WTC11 (cell line): ENCODE data around the gene FMNL2. TPM values are rescaled to one million over a fixed set of nuclear protein-coding genes. Genes with fewer than 3 reads are reported as not detected.

Experiments used
- ATAC-seq: fragments of 200-7000 bp; cut with Tn5 transposase; 2 replicates; pipeline ENCODE4 v1.10.0; 2021; ENCODE audit warnings: mild to moderate bottlenecking, moderate library complexity
- CTCF ChIA-PET: fragments of 300-600 bp; sonication (Branson Sonifier 250); formaldehyde crosslinking; loops from one replicate; lab custom pipeline; 2021; ENCODE audit warnings: antibody characterized with exemption; lab: Charles Lee
- POLR2A ChIA-PET: fragments of 350-600 bp; sonication (Branson Sonifier 250); formaldehyde crosslinking; loops from one replicate; lab custom pipeline; 2021; ENCODE audit warnings: antibody characterized with exemption; lab: Charles Lee
- DNase-seq: peaks from one replicate; pipeline ENCODE4 v3.0.0; 2021; ENCODE audit warnings: low spot score
- H3K27ac Mint-ChIP-seq: 2 replicates; pipeline ENCODE4 v1.8.0; 2021; ENCODE audit warnings: mixed read lengths
- H3K27me3 Mint-ChIP-seq: 2 replicates; pipeline ENCODE4 v1.8.0; 2021; ENCODE audit warnings: low read depth, mild to moderate bottlenecking, moderate library complexity, mixed read lengths
- H3K36me3 Mint-ChIP-seq: 2 replicates; pipeline ENCODE4 v1.8.0; 2021; ENCODE audit warnings: mixed read lengths
- H3K4me1 Mint-ChIP-seq: 2 replicates; pipeline ENCODE4 v1.8.0; 2022; ENCODE audit warnings: mixed read lengths
- H3K4me3 Mint-ChIP-seq: 2 replicates; pipeline ENCODE4 v1.8.0; 2021; ENCODE audit warnings: mild to moderate bottlenecking, moderate library complexity, mixed read lengths
- H3K9me3 Mint-ChIP-seq: 2 replicates; pipeline ENCODE4 v1.8.0; 2021; ENCODE audit warnings: mixed read lengths
- AFF4 ChIP-seq: sonication (generic); formaldehyde crosslinking; IDR thresholded peaks from 2 replicates; pipeline ENCODE4 v1.8.1; 2023; ENCODE audit warnings: mild to moderate bottlenecking, missing genetic modification reagents, borderline replicate concordance
- ATF1 ChIP-seq: sonication (generic); formaldehyde crosslinking; IDR thresholded peaks from 2 replicates; pipeline ENCODE4 v1.8.1; 2023; ENCODE audit warnings: mild to moderate bottlenecking, moderate library complexity, missing genetic modification reagents
- ATF2 ChIP-seq: sonication (generic); formaldehyde crosslinking; IDR thresholded peaks from 2 replicates; pipeline ENCODE4 v1.8.1; 2022; ENCODE audit warnings: low read depth, missing genetic modification reagents, borderline replicate concordance
- ATF6 ChIP-seq: sonication (generic); formaldehyde crosslinking; IDR thresholded peaks from 2 replicates; pipeline ENCODE4 v1.8.1; 2023; ENCODE audit warnings: mild to moderate bottlenecking, missing genetic modification reagents
- CDX4 ChIP-seq: fragments of 250-450 bp; sonication (Bioruptor Pico); IDR thresholded peaks from 2 replicates; pipeline ENCODE4 v1.9.0; 2021; ENCODE audit warnings: moderate library complexity, mild to moderate bottlenecking, inconsistent platforms, borderline replicate concordance
- CTCF ChIP-seq: fragments of 200-600 bp; IDR thresholded peaks from 2 replicates; pipeline ENCODE4 v1.8.0; 2022; ENCODE audit warnings: antibody characterized with exemption
- E2F4 ChIP-seq: sonication (generic); formaldehyde crosslinking; IDR thresholded peaks from 2 replicates; pipeline ENCODE4 v1.8.1; 2022; ENCODE audit warnings: low read depth, mild to moderate bottlenecking, moderate library complexity, missing genetic modification reagents, borderline replicate concordance
- HMGA2 ChIP-seq: fragments of 250-450 bp; sonication (Bioruptor Pico); IDR thresholded peaks from 2 replicates; pipeline ENCODE4 v1.4.0; 2021; ENCODE audit warnings: mild to moderate bottlenecking, moderate library complexity
- IRF1 ChIP-seq: sonication (generic); formaldehyde crosslinking; IDR thresholded peaks from 2 replicates; pipeline ENCODE4 v1.8.0; 2023; ENCODE audit warnings: missing genetic modification reagents
- MXD4 ChIP-seq: fragments of 250-450 bp; sonication (Bioruptor Pico); IDR thresholded peaks from 2 replicates; pipeline ENCODE4 v1.8.0; 2021; ENCODE audit warnings: mild to moderate bottlenecking, moderate library complexity, borderline replicate concordance
- NR3C1 ChIP-seq: sonication (generic); formaldehyde crosslinking; conservative IDR thresholded peaks from 2 replicates; pipeline ENCODE4 v1.8.1; 2023; ENCODE audit warnings: low read depth, mild to moderate bottlenecking, missing genetic modification reagents
- OVOL2 ChIP-seq: fragments of 250-450 bp; sonication (Bioruptor Pico); IDR thresholded peaks from 2 replicates; pipeline ENCODE4 v1.9.0; 2021; ENCODE audit warnings: mild to moderate bottlenecking, borderline replicate concordance
- PRRX2 ChIP-seq: fragments of 250-450 bp; sonication (Bioruptor Pico); IDR thresholded peaks from 2 replicates; pipeline ENCODE4 v1.8.0; 2021; ENCODE audit warnings: mild to moderate bottlenecking
- RORB ChIP-seq: fragments of 250-450 bp; sonication (Bioruptor Pico); IDR thresholded peaks from 2 replicates; pipeline ENCODE4 v1.9.0; 2021; ENCODE audit warnings: mild to moderate bottlenecking
- TCF7 ChIP-seq: sonication (generic); formaldehyde crosslinking; IDR thresholded peaks from 2 replicates; pipeline ENCODE4 v1.8.0; 2022; ENCODE audit warnings: mild to moderate bottlenecking, low read depth, missing genetic modification reagents, moderate library complexity
- ZBTB43 ChIP-seq: sonication (generic); formaldehyde crosslinking; IDR thresholded peaks from 2 replicates; pipeline ENCODE4 v1.8.1; 2023; ENCODE audit warnings: mild to moderate bottlenecking, missing genetic modification reagents
- ZNF232 ChIP-seq: sonication (generic); formaldehyde crosslinking; IDR thresholded peaks from 2 replicates; pipeline ENCODE4 v1.8.0; 2022; ENCODE audit warnings: mild to moderate bottlenecking, missing genetic modification reagents
- ZNF396 ChIP-seq: fragments of 250-450 bp; sonication (Bioruptor Pico); IDR thresholded peaks from 2 replicates; pipeline ENCODE4 v1.8.0; 2021; ENCODE audit warnings: mild to moderate bottlenecking, moderate library complexity, borderline replicate concordance
- ZNF423 ChIP-seq: fragments of 250-450 bp; sonication (Bioruptor Pico); IDR thresholded peaks from 2 replicates; pipeline ENCODE4 v2.1.2; 2022; ENCODE audit warnings: mild to moderate bottlenecking, moderate library complexity
- ZNF512 ChIP-seq: sonication (generic); formaldehyde crosslinking; IDR thresholded peaks from 2 replicates; pipeline ENCODE4 v1.8.1; 2022; ENCODE audit warnings: missing genetic modification reagents, borderline replicate concordance
- ZNF671 ChIP-seq: fragments of 250-450 bp; sonication (Bioruptor Pico); IDR thresholded peaks from 2 replicates; pipeline ENCODE4 v1.8.0; 2021; ENCODE audit warnings: mild to moderate bottlenecking
- total RNA-seq: library from RNA; stranded (reverse); gene quantifications from 3 replicates; pipeline ENCODE4 v1.2.3, GENCODE V29; 2021

FMNL2 gene
- total RNA-seq, 1 experiment from 2014 or later: 43.0 TPM

GRCh38 chr2:152566728-152567069 is 231.7 kb downstream of the FMNL2 start (continued):
- TF ChIP-seq IRF1 (CRISPR knock-in tag) (no peak), CDX4 (CRISPR knock-in tag) (no peak), ATF2 (CRISPR knock-in tag) (no peak), TCF7 (CRISPR knock-in tag) (no peak), ZNF232 (CRISPR knock-in tag) (no peak), ATF1 (no peak), ZNF396 (no peak), PRRX2 (CRISPR knock-in tag) (no peak)

GRCh38 chr2:152568531-152568930 is 233.6 kb downstream of the FMNL2 start:
- Mint-ChIP-seq H3K27ac (no peak overlapping the region), H3K4me1 (0 out of 2 replicates have a peak, but pooled peaks cover 2% of the 10 kb centered on the region), H3K9me3 (no peaks in the 10 kb centered on the region), H3K36me3 (peaks cover 5% of the 10 kb centered on the region; the same call in 1 of the 2 replicates), H3K27me3 (no peaks in the 10 kb centered on the region), H3K4me3 (no peak overlapping the region)
- ATAC-seq (no peak), DNase-seq (no peak)
- POLR2A ChIA-PET: interaction anchor here (0.6 to 0.7 kb wide), 2 partner anchors 43 to 594 kb away, joined by 3 to 4 read pairs; no protein-coding TSS in a partner anchor
- CTCF ChIA-PET: interaction anchor here (0.6 to 1.9 kb wide), 14 partner anchors 8 to 536 kb away, joined by 3 to 7 read pairs (median 4); no protein-coding TSS in a partner anchor
- TF ChIP-seq RORB (CRISPR knock-in tag): no peak
- no peak for TF ChIP-seq MXD4 (CRISPR knock-in tag)
- TF ChIP-seq CTCF: no peak
- TF ChIP-seq IRF1 (CRISPR knock-in tag): no peak
- TF ChIP-seq NR3C1 (CRISPR knock-in tag): no peak
- no peak for TF ChIP-seq AFF4
- no peak for TF ChIP-seq OVOL2
- TF ChIP-seq ATF6: no peak
- no peak for TF ChIP-seq ZNF671
- TF ChIP-seq E2F4: no peak
- TF ChIP-seq ZNF423 (CRISPR knock-in tag): no peak
- no peak for TF ChIP-seq ZBTB43 (CRISPR knock-in tag)
- no peak for TF ChIP-seq HMGA2
- no peak for TF ChIP-seq ZNF512
